ENCODE measurements around the gene MAPKAP1.
A peak's percentile ranks its signal among the peaks of the same experiment; 100 is the strongest.

The MAPKAP1 gene

GRCh38 chr9:125398243-125398642 is 308.8 kb downstream of the MAPKAP1 start:
- TF ChIP-seq CTCF (conservative IDR thresholded peaks at IDR 0.05; ENCODE audit: low read depth), result no peak
- POLR2A ChIA-PET (ENCODE audit: low non-redundant PET), result no interaction called here
- CTCF ChIA-PET, result no interaction called here
- no peak overlapping the region for H3K27ac ChIP-seq
- DNase-seq (ENCODE audit: low spot score), result no peak

- no peak overlapping the region for H3K27ac ChIP-seq
- DNase-seq (ENCODE audit: low spot score), result no peak
- ChIA-PET CTCF (no interaction called here), POLR2A (ENCODE audit: low non-redundant PET) (no interaction called here)
- no peak for TF ChIP-seq CTCF (conservative IDR thresholded peaks at IDR 0.05; ENCODE audit: low read depth)
These were observed 309.3 kb downstream of the MAPKAP1 start for GRCh38 chr9:125397736-125398135.

GRCh38 chr9:125396799-125397198 is 310.2 kb downstream of the MAPKAP1 start:
- CTCF ChIA-PET, result no interaction called here
- no peak for TF ChIP-seq CTCF (conservative IDR thresholded peaks at IDR 0.05; ENCODE audit: low read depth)
- no peak overlapping the region for H3K27ac ChIP-seq
- no peak for DNase-seq (ENCODE audit: low spot score)
- POLR2A ChIA-PET (ENCODE audit: low non-redundant PET), result no interaction called here

GRCh38 chr9:125393426-125393825 is 313.6 kb downstream of the MAPKAP1 start:
- ChIA-PET CTCF (interaction anchor here (1.3 kb wide), 1 partner anchor 14 kb away, joined by 4 read pairs; no protein-coding TSS in a partner anchor), POLR2A (ENCODE audit: low non-redundant PET) (no interaction called here)
- H3K27ac ChIP-seq, result no peak overlapping the region
- peak; percentile 68 for DNase-seq (ENCODE audit: low spot score)
- TF ChIP-seq CTCF (conservative IDR thresholded peaks at IDR 0.05; ENCODE audit: low read depth), result no peak

- ChIA-PET CTCF (interaction anchor here (0.6 kb wide), 1 partner anchor 985 kb away, joined by 6 read pairs; no protein-coding TSS in a partner anchor), POLR2A (ENCODE audit: low non-redundant PET) (no interaction called here)
- TF ChIP-seq CTCF (conservative IDR thresholded peaks at IDR 0.05; ENCODE audit: low read depth), result no peak
- H3K27ac ChIP-seq, result no peak overlapping the region
- no peak for DNase-seq (ENCODE audit: low spot score)
These were observed 315.3 kb downstream of the MAPKAP1 start for GRCh38 chr9:125391704-125392103.

GRCh38 chr9:125388978-125389377 is 318.0 kb downstream of the MAPKAP1 start:
- ChIA-PET POLR2A (ENCODE audit: low non-redundant PET) (no interaction called here), CTCF (no interaction called here)
- no peak overlapping the region for H3K27ac ChIP-seq
- DNase-seq (ENCODE audit: low spot score), result no peak
- TF ChIP-seq CTCF (conservative IDR thresholded peaks at IDR 0.05; ENCODE audit: low read depth), result no peak

All from RWPE1 (cell line).